IMR-90 (cell line): ENCODE data around the gene SGPL1. TPM values are rescaled to one million over a fixed set of nuclear protein-coding genes. Genes with fewer than 3 reads are reported as not detected.

Experiments used
- ATAC-seq: fragments of 200-7000 bp; cut with Tn5 transposase; 2 replicates; pipeline ENCODE4 v1.9.1; 2020; ENCODE audit warnings: low read depth, mild to moderate bottlenecking, moderate library complexity
- BruUV-seq: library from RNA; stranded (reverse); fragments of 400-500 nt; replicated peaks from 2 replicates; lab custom pipeline; 2021; lab: Mats Ljungman, UMichigan
- CTCF ChIA-PET: fragments of 300-600 bp; formaldehyde crosslinking; extraction: SDS; loops from one replicate; lab custom pipeline; 2021; ENCODE audit warnings: antibody characterized with exemption; lab: Yijun Ruan, JAX
- POLR2A ChIA-PET: fragments of 300-600 bp; sonication (Branson Sonifier 250); formaldehyde crosslinking; loops from one replicate; lab custom pipeline; 2022; ENCODE audit warnings: antibody characterized with exemption; ENCODE audit not compliant: unreplicated experiment; lab: Charles Lee
- DNase-seq: peaks from one replicate; pipeline ENCODE4 v3.0.0; 2013
- H2AFZ ChIP-seq: replicated peaks from 2 replicates; pipeline ENCODE3; 2013; ENCODE audit warnings: low read length, mild to moderate bottlenecking; ENCODE audit not compliant: poor library complexity
- H2AK5ac ChIP-seq: 2 replicates; pipeline ENCODE4 v1.6.1; 2013; ENCODE audit warnings: low read depth, low read length, inconsistent platforms
- H2AK9ac ChIP-seq: replicated peaks from 2 replicates; pipeline ENCODE3; 2013; ENCODE audit warnings: mild to moderate bottlenecking, low read depth, low read length, moderate library complexity; ENCODE audit not compliant: poor library complexity
- H2BK120ac ChIP-seq: 2 replicates; pipeline ENCODE4 v1.6.1; 2013; ENCODE audit warnings: low read depth, low read length, inconsistent platforms
- H2BK15ac ChIP-seq: 3 replicates; pipeline ENCODE4 v1.6.1; 2013; ENCODE audit warnings: low read depth, low read length, inconsistent platforms
- H2BK20ac ChIP-seq: 2 replicates; pipeline ENCODE4 v1.6.1; 2013; ENCODE audit warnings: low read depth, mild to moderate bottlenecking, inconsistent platforms, low read length, moderate library complexity
- H2BK5ac ChIP-seq: 2 replicates; pipeline ENCODE4 v1.6.1; 2013; ENCODE audit warnings: mild to moderate bottlenecking, low read depth, low read length, inconsistent platforms; ENCODE audit not compliant: poor library complexity, severe bottlenecking
- H3K14ac ChIP-seq: replicated peaks from 2 replicates; pipeline ENCODE4 v1.6.1; 2013; ENCODE audit warnings: low read depth, low read length, inconsistent platforms
- H3K18ac ChIP-seq: 2 replicates; pipeline ENCODE4 v1.6.1; 2013; ENCODE audit warnings: low read depth, low read length, control low read depth
- H3K23ac ChIP-seq: 2 replicates; pipeline ENCODE4 v1.6.1; 2013; ENCODE audit warnings: low read depth, low read length, inconsistent platforms
- H3K27ac ChIP-seq: 2 replicates; pipeline ENCODE4 v1.5.1; 2013; ENCODE audit warnings: mild to moderate bottlenecking, control low read depth, low read length; ENCODE audit not compliant: insufficient read depth
- H3K27me3 ChIP-seq: 2 replicates; pipeline ENCODE4 v1.6.1; 2013; ENCODE audit warnings: low read length; ENCODE audit not compliant: control insufficient read depth, insufficient read depth
- H3K36me3 ChIP-seq: 2 replicates; pipeline ENCODE4 v1.6.1; 2013; ENCODE audit warnings: low read length, mixed read lengths; ENCODE audit not compliant: control insufficient read depth, insufficient read depth
- H3K4ac ChIP-seq: 2 replicates; pipeline ENCODE4 v1.6.1; 2013; ENCODE audit warnings: low read depth, low read length, inconsistent platforms
- H3K4me1 ChIP-seq: 2 replicates; pipeline ENCODE4 v1.6.1; 2013; ENCODE audit warnings: low read length, mixed read lengths; ENCODE audit not compliant: control insufficient read depth, insufficient read depth
- H3K4me2 ChIP-seq: 2 replicates; pipeline ENCODE4 v1.6.1; 2013; ENCODE audit warnings: low read depth, mild to moderate bottlenecking, control low read depth, low read length, moderate library complexity
- H3K4me3 ChIP-seq: 2 replicates; pipeline ENCODE4 v1.5.1; 2013; ENCODE audit warnings: low read depth, mild to moderate bottlenecking, control low read depth, low read length, moderate library complexity; ENCODE audit not compliant: insufficient read depth
- H3K56ac ChIP-seq: 2 replicates; pipeline ENCODE4 v1.6.1; 2013; ENCODE audit warnings: low read length, inconsistent platforms; ENCODE audit not compliant: insufficient read depth; ENCODE audit errors: extremely low read depth
- H3K79me1 ChIP-seq, 2 experiments: 2 replicates each; pipeline ENCODE4 v1.6.1; 2013; ENCODE audit warnings: low read length in 2 of 2, inconsistent platforms in 1 of 2, low read depth in 1 of 2
- H3K9ac ChIP-seq: 2 replicates; pipeline ENCODE4 v1.6.1; 2013; ENCODE audit warnings: low read depth, low read length, control low read depth
- H3K9me1 ChIP-seq: 2 replicates; pipeline ENCODE4 v1.6.1; 2013; ENCODE audit warnings: low read length, inconsistent platforms; ENCODE audit not compliant: insufficient read depth
- H3K9me3 ChIP-seq: 2 replicates; pipeline ENCODE4 v1.6.1; 2013; ENCODE audit warnings: low read length; ENCODE audit not compliant: control insufficient read depth, insufficient read depth
- H4K20me1 ChIP-seq: 2 replicates; pipeline ENCODE4 v1.6.1; 2013; ENCODE audit warnings: low read length, inconsistent platforms; ENCODE audit not compliant: insufficient read depth
- H4K5ac ChIP-seq: 2 replicates; pipeline ENCODE4 v1.6.1; 2013; ENCODE audit warnings: mild to moderate bottlenecking, low read depth, low read length, control low read depth
- H4K8ac ChIP-seq, 2 experiments: 2 replicates each; pipeline ENCODE4 v1.6.1; 2013; ENCODE audit warnings: low read depth in 2 of 2, low read length in 2 of 2, control low read depth in 1 of 2, inconsistent platforms in 1 of 2
- H4K91ac ChIP-seq: 2 replicates; pipeline ENCODE4 v1.6.1; 2013; ENCODE audit warnings: low read depth, low read length, inconsistent platforms; ENCODE audit not compliant: insufficient read depth
- CEBPB ChIP-seq: IDR thresholded peaks from 2 replicates; pipeline ENCODE4 v1.6.1; 2012; ENCODE audit warnings: low read depth, low read length, improper control_type of control experiment
- CHD1 ChIP-seq: IDR thresholded peaks from 2 replicates; pipeline ENCODE4 v1.6.1; 2012; ENCODE audit warnings: low read depth, low read length, improper control_type of control experiment
- ELK1 ChIP-seq: fragments of 150-350 bp; IDR thresholded peaks from 2 replicates; pipeline ENCODE4 v1.6.1; 2016; ENCODE audit warnings: low read depth, mild to moderate bottlenecking, low read length, moderate library complexity, borderline replicate concordance
- MAFK ChIP-seq: IDR thresholded peaks from 2 replicates; pipeline ENCODE4 v1.6.1; 2012; ENCODE audit warnings: low read depth, low read length, improper control_type of control experiment
- NFE2L2 ChIP-seq: fragments of 150-350 bp; IDR thresholded peaks from 2 replicates; pipeline ENCODE4 v1.6.1; 2016; ENCODE audit warnings: low read depth, mild to moderate bottlenecking, low read length
- POLR2A ChIP-seq: IDR thresholded peaks from 2 replicates; pipeline ENCODE4 v1.6.1; 2012; ENCODE audit warnings: mild to moderate bottlenecking, low read depth, low read length
- RAD21 ChIP-seq: IDR thresholded peaks from 2 replicates; pipeline ENCODE4 v1.6.1; 2012; ENCODE audit warnings: low read length, improper control_type of control experiment
- RCOR1 ChIP-seq: IDR thresholded peaks from 2 replicates; pipeline ENCODE4 v1.6.1; 2012; ENCODE audit warnings: mild to moderate bottlenecking, low read length, improper control_type of control experiment; ENCODE audit not compliant: insufficient replicate concordance
- RFX5 ChIP-seq: IDR thresholded peaks from 2 replicates; pipeline ENCODE4 v1.8.0; 2012; ENCODE audit warnings: low read depth, mild to moderate bottlenecking, low read length, moderate library complexity
- SMC3 ChIP-seq: fragments of 150-350 bp; IDR thresholded peaks from 2 replicates; pipeline ENCODE4 v1.6.1; 2016; ENCODE audit warnings: low read depth, mild to moderate bottlenecking, antibody characterized with exemption, low read length, moderate library complexity
- WGBS, 2 experiments: methylation state at CpG; one replicate each; pipeline versions ENCODE4 v1.1.5 to v1.1.7; 2013; ENCODE audit warnings: missing lambda C conversion rate in 2 of 2; ENCODE audit not compliant: insufficient read length in 1 of 2; ENCODE audit errors: extremely low coverage in 2 of 2; 5-methylcytosine and 5-hydroxymethylcytosine counted together
- dilution Hi-C: fragments of 300-500 bp; cut with HindIII; formaldehyde crosslinking; loops from one replicate; pipeline ENCODE4 v1.14.3; 2018; ENCODE audit warnings: low sequenced_read_pairs; ENCODE audit not compliant: unreplicated experiment
- in situ Hi-C: fragments of 300-500 bp; cut with MboI; formaldehyde crosslinking; loops from 3 replicates; pipeline ENCODE4 v1.14.3; 2019; ENCODE audit warnings: low sequenced_read_pairs, inconsistent platforms, mixed read lengths
- intact Hi-C: fragments of 100-400 bp; cut with micrococcal nuclease; formaldehyde crosslinking; loops from 2 replicates; pipeline ENCODE4 v1.10.0; 2022
- polyA plus RNA-seq, 3 experiments: library from polyadenylated mRNA; depleted of rRNA; stranded (reverse); fragments of >200 nt; gene quantifications; 2 replicates each; pipeline ENCODE4 v1.2.3, GENCODE V29; 2012; ENCODE audit warnings: low replicate concordance in 1 of 3
- total RNA-seq: library from RNA; depleted of rRNA; stranded (reverse); fragments of >200 nt; gene quantifications from 2 replicates; pipeline ENCODE4 v1.2.3, GENCODE V29; 2012
- TF ChIP-seq, protein P1 (sequence below): conservative IDR thresholded peaks from 2 replicates; pipeline ENCODE4 v1.5.1; 2012; ENCODE audit warnings: mild to moderate bottlenecking, low read depth, low read length, improper control_type of control experiment

SGPL1 gene
- total and polyA plus RNA-seq, 2 of the 4 experiments (the other 2 are of a cell fraction), result 12.2 to 26.7 TPM

GRCh38 chr10:70834021-70834420, 18.3 kb downstream of the SGPL1 start:
- 26% methylated on average over 3 of the region's 5 CpGs; no CpG with 5 or more reads in 1 of the 2 experiments for WGBS, 2 experiments
- Histone ChIP-seq H2AK5ac (no peak overlapping the region; the same call in 1 of the 2 replicates), H4K20me1 (peaks cover 3% of the 10 kb centered on the region; the same call in 1 of the 2 replicates), H3K9me3 (peaks cover 3% of the 10 kb centered on the region), H3K18ac (peak overlapping the region; percentile 76; the same call in 1 of the 2 replicates), H2BK5ac (peak overlapping the region; percentile 79), H3K9me1 (peaks cover 9% of the 10 kb centered on the region; the same call in 1 of the 2 replicates), H3K27ac (no peak overlapping the region), H2BK120ac (peak overlapping the region; percentile 55), H4K5ac (peak overlapping the region; percentile 34; the same call in 1 of the 2 replicates), H2AK9ac (no peak overlapping the region), H3K14ac (peak overlapping the region; percentile 38; the same call in 1 of the 2 replicates), H3K36me3 (peaks cover 2% of the 10 kb centered on the region; the same call in 1 of the 2 replicates), H2BK15ac (peak overlapping the region; percentile 44; the same call in 1 of the 3 replicates), H2AFZ (no peak overlapping the region), H3K27me3 (no peaks in the 10 kb centered on the region), H3K4me1 (peaks cover 25% of the 10 kb centered on the region), H3K4me2 (peak overlapping the region; percentile 31), H3K23ac (peak overlapping the region; percentile 48; the same call in 1 of the 2 replicates), H2BK20ac (peak overlapping the region; percentile 62; the same call in 1 of the 2 replicates), H3K4me3 (no peak overlapping the region), H3K4ac (peak overlapping the region; percentile 74), H3K79me1 (peaks cover 43 to 64% of the 10 kb centered on the region in 2 experiments), H4K91ac (peak overlapping the region; percentile 38; the same call in 1 of the 2 replicates), H3K9ac (no peak overlapping the region), H4K8ac (peak overlapping the region; percentile 21 to 48), H3K56ac (no peak overlapping the region; the same call in 1 of the 2 replicates)
- dilution Hi-C loops (no loop called here), in situ Hi-C loops (no loop called here), intact Hi-C loops (no loop called here)
- ATAC-seq (no peak), DNase-seq (no peak)
- BruUV-seq, result no TSS peak
- ChIA-PET CTCF (interaction anchor here (0.9 kb wide), 1 partner anchor 18 kb away, joined by 3 read pairs; the partner anchor contains the start of gene SGPL1), POLR2A (no interaction called here)
- TF ChIP-seq SMC3 (no peak), CHD1 (no peak), MAFK (no peak), RAD21 (no peak), POLR2A (no peak), NFE2L2 (no peak), CEBPB (no peak), ELK1 (no peak), RCOR1 (no peak), RFX5 (no peak)
- TF ChIP-seq, protein P1, sequence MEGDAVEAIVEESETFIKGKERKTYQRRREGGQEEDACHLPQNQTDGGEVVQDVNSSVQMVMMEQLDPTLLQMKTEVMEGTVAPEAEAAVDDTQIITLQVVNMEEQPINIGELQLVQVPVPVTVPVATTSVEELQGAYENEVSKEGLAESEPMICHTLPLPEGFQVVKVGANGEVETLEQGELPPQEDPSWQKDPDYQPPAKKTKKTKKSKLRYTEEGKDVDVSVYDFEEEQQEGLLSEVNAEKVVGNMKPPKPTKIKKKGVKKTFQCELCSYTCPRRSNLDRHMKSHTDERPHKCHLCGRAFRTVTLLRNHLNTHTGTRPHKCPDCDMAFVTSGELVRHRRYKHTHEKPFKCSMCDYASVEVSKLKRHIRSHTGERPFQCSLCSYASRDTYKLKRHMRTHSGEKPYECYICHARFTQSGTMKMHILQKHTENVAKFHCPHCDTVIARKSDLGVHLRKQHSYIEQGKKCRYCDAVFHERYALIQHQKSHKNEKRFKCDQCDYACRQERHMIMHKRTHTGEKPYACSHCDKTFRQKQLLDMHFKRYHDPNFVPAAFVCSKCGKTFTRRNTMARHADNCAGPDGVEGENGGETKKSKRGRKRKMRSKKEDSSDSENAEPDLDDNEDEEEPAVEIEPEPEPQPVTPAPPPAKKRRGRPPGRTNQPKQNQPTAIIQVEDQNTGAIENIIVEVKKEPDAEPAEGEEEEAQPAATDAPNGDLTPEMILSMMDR, result no peak
